ENCODE results near the gene ILDR1.

ILDR1 gene

GRCh38 chr3:122003112-122003511, 18.9 kb downstream of the ILDR1 start:
- no peak for DNase-seq (ENCODE audit: extremely low spot score)
- ChIA-PET CTCF (no interaction called here), POLR2A (no interaction called here)
- no peak for TF ChIP-seq FOXA1 (IDR thresholded peaks at IDR 0.05)
- no peak for TF ChIP-seq L3MBTL2 (conservative IDR thresholded peaks at IDR 0.05)

- POLR2A ChIA-PET, result no interaction called here
- TF ChIP-seq FOXK2 (IDR thresholded peaks at IDR 0.05) (no peak), TARDBP (IDR thresholded peaks at IDR 0.05) (no peak), NFRKB (IDR thresholded peaks at IDR 0.05) (no peak), LEF1 (IDR thresholded peaks at IDR 0.05; ENCODE audit: borderline replicate concordance) (no peak), SP1 (IDR thresholded peaks at IDR 0.05) (no peak), FOXM1 (IDR thresholded peaks at IDR 0.05; ENCODE audit: borderline replicate concordance) (no peak), FOXA1 (IDR thresholded peaks at IDR 0.05) (no peak), L3MBTL2 (conservative IDR thresholded peaks at IDR 0.05) (no peak)
- TF ChIP-seq, protein P1, sequence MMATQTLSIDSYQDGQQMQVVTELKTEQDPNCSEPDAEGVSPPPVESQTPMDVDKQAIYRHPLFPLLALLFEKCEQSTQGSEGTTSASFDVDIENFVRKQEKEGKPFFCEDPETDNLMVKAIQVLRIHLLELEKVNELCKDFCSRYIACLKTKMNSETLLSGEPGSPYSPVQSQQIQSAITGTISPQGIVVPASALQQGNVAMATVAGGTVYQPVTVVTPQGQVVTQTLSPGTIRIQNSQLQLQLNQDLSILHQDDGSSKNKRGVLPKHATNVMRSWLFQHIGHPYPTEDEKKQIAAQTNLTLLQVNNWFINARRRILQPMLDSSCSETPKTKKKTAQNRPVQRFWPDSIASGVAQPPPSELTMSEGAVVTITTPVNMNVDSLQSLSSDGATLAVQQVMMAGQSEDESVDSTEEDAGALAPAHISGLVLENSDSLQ (IDR thresholded peaks at IDR 0.05), result no peak
- no peak for DNase-seq (ENCODE audit: extremely low spot score)
- CTCF ChIA-PET, result no interaction called here
Observed at GRCh38 chr3:122002611-122003010, 19.4 kb downstream of the ILDR1 start.

GRCh38 chr3:122001892-122002291, 20.2 kb downstream of the ILDR1 start:
- TF ChIP-seq ZNF384 (IDR thresholded peaks at IDR 0.05), result no peak
- TF ChIP-seq TARDBP (IDR thresholded peaks at IDR 0.05), result no peak
- no peak for TF ChIP-seq ARNT (IDR thresholded peaks at IDR 0.05)
- no peak for TF ChIP-seq LEF1 (IDR thresholded peaks at IDR 0.05; ENCODE audit: borderline replicate concordance)
- TF ChIP-seq, protein P1 (IDR thresholded peaks at IDR 0.05), result no peak
- TF ChIP-seq HDGF (IDR thresholded peaks at IDR 0.05; ENCODE audit: borderline replicate concordance), result no peak
- TF ChIP-seq FOXK2 (IDR thresholded peaks at IDR 0.05), result no peak
- TF ChIP-seq SUZ12 (IDR thresholded peaks at IDR 0.05), result no peak
- no peak for TF ChIP-seq FOXM1 (IDR thresholded peaks at IDR 0.05; ENCODE audit: borderline replicate concordance)
- no peak for TF ChIP-seq ELF4 (IDR thresholded peaks at IDR 0.05)
- no peak for TF ChIP-seq CTBP1 (IDR thresholded peaks at IDR 0.05; ENCODE audit: borderline replicate concordance)
- POLR2A ChIA-PET, result no interaction called here
- CTCF ChIA-PET, result no interaction called here

GRCh38 chr3:122000936-122001605, 21.0 kb downstream of the ILDR1 start:
- CTCF ChIA-PET, result interaction anchor here (0.6 kb wide), 1 partner anchor 268 kb away, joined by 3 read pairs; no protein-coding TSS in a partner anchor
- TF ChIP-seq CTBP1 (IDR thresholded peaks at IDR 0.05; ENCODE audit: borderline replicate concordance) (no peak), ZNF384 (IDR thresholded peaks at IDR 0.05) (no peak), L3MBTL2 (conservative IDR thresholded peaks at IDR 0.05) (no peak), FOXK2 (IDR thresholded peaks at IDR 0.05) (no peak), LEF1 (IDR thresholded peaks at IDR 0.05; ENCODE audit: borderline replicate concordance) (no peak)
- TF ChIP-seq, protein P1 (IDR thresholded peaks at IDR 0.05), result peak; percentile 92
- no peak for DNase-seq (ENCODE audit: extremely low spot score)
- POLR2A ChIA-PET, result no interaction called here

More at GRCh38 chr3:122001892-122002291, 20.2 kb downstream of the ILDR1 start:
- no peak for DNase-seq (ENCODE audit: extremely low spot score)

DNA sequence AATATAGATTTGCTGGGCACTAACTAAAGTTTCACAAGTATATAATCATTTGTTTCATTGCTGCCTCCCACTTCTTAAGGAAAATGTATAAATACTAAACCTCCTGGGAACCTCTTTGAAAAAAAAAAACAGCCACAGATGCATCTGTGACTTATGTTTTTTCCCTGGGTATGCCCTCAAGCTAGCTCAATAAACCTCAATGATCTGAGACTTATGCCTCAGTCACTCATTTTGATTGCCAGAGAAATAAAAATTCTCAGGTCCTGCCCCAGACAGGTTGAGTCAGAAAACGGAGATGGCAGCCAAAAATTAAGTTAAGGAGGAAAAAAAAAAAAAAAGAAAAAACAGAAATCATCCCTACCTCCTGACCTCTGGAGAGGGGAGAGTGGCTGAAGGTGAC, 22.1 kb downstream of the ILDR1 start:
- POLR2A ChIA-PET, result no interaction called here

DNA sequence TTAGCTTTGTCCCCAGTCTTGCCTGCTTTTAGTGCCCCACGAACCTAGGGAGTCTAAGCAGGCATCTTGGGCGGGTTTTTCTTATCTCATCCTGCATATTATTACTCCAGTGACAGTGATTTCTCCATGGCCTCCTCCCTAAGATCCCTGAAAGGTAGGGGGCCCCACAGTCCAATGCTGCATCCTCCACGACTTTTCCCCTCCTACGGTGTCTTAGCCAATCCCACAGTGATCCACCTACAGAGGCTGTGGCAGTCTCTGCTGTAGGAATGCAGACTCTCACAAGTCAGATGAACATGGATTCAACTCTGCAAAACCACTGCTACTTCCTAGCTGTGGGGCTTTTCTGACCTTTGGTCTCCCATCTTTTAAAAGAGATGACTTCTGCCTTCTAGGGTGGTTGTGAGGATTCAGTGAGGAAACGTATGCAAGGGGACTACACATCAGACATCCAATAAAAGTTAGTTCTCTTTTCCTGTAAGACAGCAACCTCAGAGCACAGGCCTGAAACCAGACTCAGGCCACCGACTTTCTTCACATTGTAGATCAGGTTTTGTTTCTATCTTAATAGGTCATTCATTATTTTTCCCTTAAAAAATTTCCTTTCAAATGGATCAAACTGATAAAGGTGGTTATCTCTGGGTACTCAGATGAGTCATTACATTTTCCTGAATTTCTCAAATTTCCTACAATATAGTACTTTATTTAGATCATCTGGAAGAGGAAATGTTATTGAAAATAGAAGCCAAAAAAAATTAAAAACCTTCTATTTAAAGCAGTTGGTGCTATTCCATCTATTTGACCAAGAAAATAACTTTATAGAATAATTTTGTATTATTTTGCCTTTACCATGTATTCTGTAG, 23.2 kb downstream of the ILDR1 start:
- ChIA-PET POLR2A (no interaction called here), CTCF (interaction anchor here (1.0 kb wide), 1 partner anchor 260 kb away, joined by 3 read pairs; no protein-coding TSS in a partner anchor)
- no peak for DNase-seq (ENCODE audit: extremely low spot score)
- TF ChIP-seq FOXM1 (IDR thresholded peaks at IDR 0.05; ENCODE audit: borderline replicate concordance) (no peak), NFRKB (IDR thresholded peaks at IDR 0.05) (no peak), L3MBTL2 (conservative IDR thresholded peaks at IDR 0.05) (no peak), ZNF384 (IDR thresholded peaks at IDR 0.05) (no peak), HDGF (IDR thresholded peaks at IDR 0.05; ENCODE audit: borderline replicate concordance) (no peak), ARNT (IDR thresholded peaks at IDR 0.05) (no peak), SUZ12 (IDR thresholded peaks at IDR 0.05) (no peak), CTBP1 (IDR thresholded peaks at IDR 0.05; ENCODE audit: borderline replicate concordance) (no peak)
- TF ChIP-seq, protein P1 (IDR thresholded peaks at IDR 0.05), result no peak

More for the DNA sequence above, 22.1 kb downstream of the ILDR1 start:
- no peak for DNase-seq (ENCODE audit: extremely low spot score)
- CTCF ChIA-PET, result interaction anchor here (0.7 kb wide), 1 partner anchor 29 kb away, joined by 3 read pairs; no protein-coding TSS in a partner anchor
- TF ChIP-seq NFRKB (IDR thresholded peaks at IDR 0.05) (no peak), SP1 (IDR thresholded peaks at IDR 0.05) (no peak), ELF4 (IDR thresholded peaks at IDR 0.05) (no peak), SUZ12 (IDR thresholded peaks at IDR 0.05) (no peak)
- TF ChIP-seq, protein P1 (IDR thresholded peaks at IDR 0.05), result 0 out of 2 replicates have a peak, but pooled peaks have one; percentile 15

Measured in HEK293T (cell line).